HG03520 (cell line): Measurements from ENCODE around the gene CTRB2.
"Not testable (repeated sequence)": the region's sequence is repeated elsewhere in the genome, so short reads cannot be mapped to it uniquely, and the experiment has no call there.

Experiments used
- ATAC-seq: cut with Tn5 transposase; IDR thresholded peaks from one replicate; pipeline ENCODE4 v1.9.1; 2021; ENCODE audit warnings: mild to moderate bottlenecking, moderate library complexity; ENCODE audit not compliant: unreplicated experiment

The CTRB2 gene

DNA sequence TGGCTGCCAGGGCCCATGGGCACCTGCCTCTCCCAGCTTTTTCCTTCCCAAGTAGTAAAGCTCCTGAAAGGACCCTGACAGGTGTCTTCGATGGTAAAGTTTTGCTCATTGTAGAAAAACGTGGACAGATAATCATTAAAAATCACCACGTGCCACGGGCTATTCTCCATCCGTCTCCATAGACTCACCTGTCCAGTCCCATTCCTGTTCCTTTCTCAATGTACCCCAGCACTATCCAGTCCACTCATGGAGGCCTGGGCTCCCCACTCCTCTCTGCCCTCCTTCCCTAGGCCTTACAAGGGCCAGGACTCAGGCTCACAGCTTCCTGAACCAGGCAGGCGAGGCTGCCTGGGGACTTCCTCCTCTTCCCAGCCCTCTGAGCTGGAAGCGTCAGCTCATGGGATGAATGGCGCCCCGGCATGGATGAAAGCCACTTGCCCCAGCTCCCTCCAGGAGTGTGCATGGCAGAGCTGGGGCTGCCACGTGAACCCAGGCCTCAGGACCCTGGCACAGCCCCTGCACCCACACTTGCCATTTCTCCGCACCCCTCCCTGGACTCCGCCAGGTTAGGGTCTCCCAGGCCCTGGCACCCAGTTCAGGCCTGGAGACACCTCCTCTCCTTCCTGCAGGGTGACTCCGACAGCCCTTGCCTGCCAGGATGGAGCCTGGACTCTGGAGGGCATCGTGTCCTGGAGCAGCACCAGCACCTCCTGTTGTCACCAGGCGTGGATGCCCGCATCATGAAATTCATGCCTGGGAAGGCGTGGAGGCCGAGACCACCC lies 20.6 kb upstream of the CTRB2 start:
- ATAC-seq: no peak

DNA sequence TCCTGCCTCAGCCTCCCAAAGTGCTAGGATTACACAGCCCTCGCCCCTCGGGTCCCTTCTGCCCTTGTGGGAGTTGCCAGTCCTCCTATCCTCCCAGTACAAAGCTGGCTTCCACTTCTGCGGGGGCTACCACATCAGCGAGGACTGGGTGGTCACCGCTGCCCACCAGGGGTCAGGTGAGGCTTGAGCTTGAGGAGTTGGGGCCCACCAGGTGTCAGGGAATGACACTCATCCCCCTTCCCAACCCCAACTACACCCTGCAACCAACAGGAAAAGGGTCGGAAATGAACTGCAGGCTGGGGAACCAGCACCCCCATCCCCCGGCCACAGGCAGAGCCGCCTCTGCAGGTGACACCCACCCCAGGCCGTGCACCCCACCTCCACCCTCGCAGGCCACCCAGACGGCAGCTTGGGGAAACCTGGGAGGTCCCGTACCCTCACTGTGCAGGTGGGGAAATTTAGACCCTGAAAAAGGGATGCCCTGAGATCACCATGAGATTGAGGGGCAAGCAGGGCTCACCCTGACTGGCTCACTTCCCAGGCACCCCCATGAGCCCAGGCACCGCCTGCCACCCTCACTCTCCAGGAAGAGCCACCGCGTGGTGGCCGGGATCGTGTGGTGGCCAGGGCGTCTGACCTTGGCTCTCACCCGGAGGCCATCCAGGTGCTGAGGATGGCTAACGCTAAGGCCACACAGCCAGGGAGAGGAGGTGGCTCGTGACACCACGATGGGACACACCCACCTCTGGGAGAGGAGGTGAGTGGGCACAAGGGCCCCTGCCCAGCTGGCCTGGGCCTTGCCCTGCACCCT lies 19.8 kb upstream of the CTRB2 start:
- no peak for ATAC-seq

DNA sequence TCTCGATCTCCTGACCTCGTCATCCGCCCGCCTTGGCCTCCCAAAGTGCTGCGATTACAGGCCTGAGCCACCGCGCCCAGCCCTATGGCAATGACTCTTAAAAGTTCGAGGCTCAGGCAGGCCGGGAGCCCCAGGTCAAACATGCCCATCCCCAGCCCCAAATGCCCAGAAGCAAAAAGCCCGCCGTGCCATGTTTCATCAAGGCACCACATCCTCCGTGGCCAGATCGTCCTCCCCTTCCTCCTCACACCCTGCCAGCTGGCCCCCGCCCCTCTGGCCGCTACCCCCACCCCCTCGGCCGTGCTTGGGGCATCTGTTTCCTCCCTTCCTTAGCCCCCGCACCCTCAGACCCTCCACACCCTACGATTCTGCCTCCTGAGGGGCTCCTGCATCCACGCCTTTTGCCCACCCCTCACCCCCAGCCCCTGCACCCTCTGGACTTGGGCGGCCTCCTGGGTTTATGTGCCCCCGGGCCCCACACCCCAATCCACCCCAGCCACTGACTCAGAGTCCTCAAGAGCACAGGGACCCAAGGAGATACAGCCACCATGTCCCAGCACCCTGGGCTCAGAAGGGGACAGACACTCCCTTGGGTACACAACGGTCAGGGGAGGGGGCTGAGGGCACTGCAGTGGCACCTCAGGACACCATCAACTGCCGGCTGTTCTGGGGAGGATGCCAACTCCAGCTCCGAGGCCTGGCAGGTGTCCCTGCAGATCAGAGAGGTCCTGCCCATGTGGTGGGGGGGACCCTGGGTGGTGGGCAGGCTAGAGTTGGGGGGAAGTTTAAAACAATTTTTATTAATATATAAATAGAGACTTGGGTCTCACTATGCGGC lies 18.9 kb upstream of the CTRB2 start:
- ATAC-seq: no peak

DNA sequence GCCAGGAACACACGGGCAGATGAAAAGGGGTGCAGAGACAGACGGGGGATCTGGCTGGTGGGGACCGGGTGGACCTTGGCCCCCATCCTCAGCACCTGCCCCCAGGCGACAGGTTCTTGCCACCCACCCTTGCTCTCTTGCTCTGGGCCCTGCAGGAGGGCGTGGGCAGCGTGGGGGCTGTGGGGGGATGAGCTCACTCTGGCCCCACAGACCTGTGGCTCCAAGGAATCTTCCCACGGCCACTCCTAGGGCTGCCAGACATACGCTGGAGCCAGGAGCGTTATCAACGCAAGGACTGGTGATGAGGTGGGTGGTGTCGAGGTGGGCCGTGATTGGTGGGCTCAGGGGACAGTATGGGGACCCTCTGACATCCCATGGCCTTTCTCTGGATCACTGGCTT lies 18.1 kb upstream of the CTRB2 start:
- no peak for ATAC-seq

DNA sequence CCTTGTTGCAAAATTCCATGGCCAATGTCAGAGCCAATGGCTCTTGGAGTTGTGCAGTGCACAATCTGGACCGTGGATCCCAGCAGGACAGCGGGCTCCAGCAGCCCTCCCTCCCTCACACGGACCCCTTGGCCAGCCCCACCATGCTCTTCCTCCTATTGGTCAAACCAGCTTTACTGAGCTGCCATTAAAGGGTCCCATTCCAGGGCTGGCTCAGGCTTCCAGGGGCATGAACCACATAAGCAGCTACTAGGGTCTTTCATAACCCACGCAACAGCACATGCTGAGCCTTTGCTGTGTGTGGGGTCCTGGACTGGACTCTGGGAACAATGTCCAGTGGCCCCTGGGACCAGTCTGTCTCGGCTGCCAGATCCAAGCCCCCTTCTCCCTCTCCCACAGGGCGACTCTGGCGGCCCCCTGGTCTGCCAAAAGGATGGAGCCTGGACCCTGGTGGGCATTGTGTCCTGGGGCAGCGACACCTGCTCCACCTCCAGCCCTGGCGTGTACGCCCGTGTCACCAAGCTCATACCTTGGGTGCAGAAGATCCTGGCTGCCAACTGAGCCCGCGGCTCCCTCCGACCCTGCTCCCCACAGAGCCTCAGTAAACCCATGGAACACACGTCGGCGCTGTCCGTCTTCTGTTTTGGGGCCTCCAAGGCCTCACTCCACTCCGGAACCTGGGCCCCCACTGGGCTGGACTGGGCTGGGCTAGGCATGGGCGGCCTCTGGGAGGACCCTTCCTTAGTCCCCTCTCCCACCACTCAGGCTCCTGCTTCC lies 17.5 kb upstream of the CTRB2 start:
- no peak for ATAC-seq

DNA sequence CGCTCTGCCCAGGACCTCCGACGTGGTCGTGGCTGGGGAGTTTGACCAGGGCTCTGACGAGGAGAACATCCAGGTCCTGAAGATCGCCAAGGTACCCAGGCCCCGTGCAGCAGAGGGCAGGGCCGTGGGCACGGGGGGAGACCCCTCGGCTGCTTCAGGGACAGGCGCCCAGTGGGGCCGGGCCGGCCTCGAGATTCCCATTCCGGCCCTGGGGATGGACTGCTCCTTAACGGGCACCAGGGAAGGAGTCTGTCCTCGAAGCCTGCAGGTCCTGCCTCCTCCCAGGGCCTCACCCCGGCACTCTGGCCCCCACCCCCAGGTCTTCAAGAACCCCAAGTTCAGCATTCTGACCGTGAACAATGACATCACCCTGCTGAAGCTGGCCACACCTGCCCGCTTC lies 16.2 kb upstream of the CTRB2 start:
- ATAC-seq: not testable (repeated sequence)

DNA sequence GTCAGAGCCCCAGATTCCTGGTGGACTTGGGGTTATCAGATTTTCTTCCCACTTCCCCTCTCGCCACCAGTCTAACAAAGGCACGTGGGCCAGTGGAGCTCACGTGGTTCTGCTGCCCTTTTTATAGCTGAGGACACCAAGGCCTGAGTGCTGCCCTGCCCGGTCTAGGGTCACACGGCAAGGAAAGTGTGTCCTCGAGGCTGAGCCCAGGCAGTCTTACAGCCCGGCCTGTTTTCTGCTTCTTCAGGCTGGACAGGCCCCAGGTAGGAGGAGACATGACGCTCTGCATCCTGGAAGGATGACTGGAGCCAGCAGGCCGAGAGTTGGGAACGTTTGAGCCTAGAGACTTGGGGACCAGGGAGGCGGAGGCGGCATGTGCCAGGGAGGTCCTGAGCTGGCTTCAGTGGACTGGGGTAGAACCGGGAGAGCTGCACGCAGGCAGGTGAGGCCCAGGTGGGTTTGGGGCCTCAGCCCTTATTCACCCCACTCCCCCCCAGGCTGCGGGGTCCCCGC lies 15.4 kb upstream of the CTRB2 start:
- ATAC-seq: no peak

DNA sequence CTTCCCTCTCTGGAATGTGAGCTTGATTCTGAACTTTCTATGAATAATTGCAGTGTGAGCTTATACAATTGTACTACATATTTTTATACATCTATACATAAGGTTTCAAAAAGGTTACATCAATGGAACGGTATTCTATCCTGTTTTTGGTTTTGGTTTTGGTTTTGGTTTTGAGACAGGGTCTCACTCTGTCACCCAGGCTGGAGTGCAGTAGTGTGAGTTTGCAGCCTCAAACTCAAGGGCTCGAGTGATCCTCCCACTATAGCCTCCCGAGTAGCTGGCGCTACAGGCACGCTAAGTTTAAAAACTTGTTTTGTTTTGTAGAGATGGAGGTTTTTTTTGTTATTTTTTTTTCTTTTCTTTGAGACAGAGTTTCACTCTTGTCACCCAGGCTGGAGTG lies 12.9 kb upstream of the CTRB2 start:
- no peak for ATAC-seq

DNA sequence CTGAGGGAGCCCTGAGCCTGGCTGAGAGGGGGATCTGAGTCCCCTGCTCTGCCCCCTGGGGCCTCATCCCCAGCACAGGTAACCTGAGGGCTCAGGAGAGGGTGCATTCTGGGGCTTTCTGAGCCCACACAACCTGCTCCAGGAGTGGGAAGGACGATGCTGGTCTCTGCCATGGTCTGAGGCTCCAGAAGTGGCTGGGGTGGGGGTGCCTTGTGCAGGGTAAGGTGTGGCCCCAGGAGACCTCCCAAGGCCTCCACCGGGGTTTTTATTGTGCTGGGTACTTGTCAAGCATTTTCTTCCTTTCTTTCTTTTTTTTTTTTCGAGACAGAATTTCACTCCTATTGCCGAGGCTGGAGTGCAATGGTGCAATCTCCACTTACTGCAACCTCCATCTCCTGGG lies 12.1 kb upstream of the CTRB2 start:
- no peak for ATAC-seq

DNA sequence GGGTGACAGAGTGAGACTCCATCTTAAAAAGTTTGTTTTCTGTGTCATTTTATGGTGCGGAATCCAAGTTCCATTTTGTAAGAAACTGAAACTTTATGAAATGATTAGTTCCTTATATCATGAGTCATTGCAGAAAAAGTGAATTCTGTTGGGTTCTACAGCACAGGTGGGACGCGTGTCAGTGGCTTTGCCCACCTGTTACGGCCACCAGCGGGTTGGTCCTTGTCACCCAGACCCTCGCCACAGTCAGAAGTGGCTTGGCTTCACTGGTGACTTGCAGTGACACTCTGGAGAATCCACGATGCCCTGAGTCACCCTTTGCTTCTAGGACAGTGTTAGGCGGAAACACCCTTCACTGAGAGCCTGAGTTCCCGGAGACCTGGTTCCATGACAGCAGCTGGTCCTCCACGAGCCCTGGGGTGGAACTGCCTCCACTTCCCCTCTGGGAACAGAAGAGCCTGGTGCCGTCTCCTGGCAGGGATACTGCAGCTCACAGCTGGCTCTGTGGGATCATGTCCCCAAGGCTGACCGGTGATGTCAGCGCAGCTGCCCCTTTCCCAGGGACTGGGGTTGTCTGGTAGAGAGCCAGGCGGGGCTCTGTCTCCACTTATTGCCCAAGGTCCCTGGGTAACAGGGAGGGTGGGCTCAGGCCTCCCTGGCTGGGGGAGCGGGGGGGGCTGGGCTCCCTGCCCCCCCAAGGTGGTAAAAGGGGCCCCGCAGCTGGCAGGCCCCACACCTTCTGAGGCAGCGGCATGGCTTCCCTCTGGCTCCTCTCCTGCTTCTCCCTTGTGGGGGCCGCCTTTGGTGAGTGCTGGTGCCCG lies 11.5 kb upstream of the CTRB2 start, which contains the start of gene CTRB1:
CTRB1 (plus strand) TSS at position 733 of the 821 bp plus-strand sequence; CDS start at position 753, 20 bp downstream.
- peak; percentile 62 for ATAC-seq

DNA sequence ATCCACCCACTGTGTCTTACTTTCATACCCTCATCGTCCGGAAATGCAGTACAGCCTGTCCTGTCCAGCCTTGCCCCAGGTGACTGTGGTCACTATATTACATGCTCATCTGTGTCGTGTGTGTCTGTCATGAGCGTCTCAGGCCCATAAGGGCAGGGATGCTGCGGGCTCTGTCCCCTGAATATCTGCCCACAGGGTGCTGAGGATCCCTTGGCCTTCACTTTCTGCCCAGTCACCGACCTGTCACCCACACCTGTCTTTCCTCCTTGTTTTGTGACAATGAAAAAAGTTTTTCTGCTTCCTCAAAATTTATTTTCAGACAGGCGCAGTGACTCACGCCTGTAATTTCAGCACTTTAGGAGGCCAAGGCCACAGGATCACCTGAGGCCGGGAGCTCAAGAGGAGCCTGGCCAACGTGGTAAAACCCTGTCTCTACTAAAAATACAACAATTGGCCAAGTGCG lies 10.5 kb upstream of the CTRB2 start:
- ATAC-seq: no peak

DNA sequence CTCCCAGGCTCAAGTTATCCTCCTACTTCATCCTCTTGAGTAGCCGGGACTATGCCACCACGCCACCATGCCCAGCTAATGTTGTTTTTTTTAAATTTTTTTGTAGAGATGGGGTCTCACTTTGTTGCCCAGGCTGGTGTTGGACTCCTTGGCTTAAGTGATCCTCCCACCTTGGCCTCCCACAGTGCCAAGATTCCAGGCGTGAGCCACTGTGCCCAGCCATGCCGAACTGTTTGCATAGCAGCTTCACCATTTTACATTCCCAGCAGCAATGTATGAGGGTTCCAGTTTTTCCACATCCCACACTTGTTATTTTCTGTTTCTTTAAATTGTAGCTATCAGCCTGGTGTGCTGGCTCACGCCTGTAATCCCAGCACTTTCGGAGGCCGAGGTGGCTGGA lies 9.6 kb upstream of the CTRB2 start:
- ATAC-seq: no peak

DNA sequence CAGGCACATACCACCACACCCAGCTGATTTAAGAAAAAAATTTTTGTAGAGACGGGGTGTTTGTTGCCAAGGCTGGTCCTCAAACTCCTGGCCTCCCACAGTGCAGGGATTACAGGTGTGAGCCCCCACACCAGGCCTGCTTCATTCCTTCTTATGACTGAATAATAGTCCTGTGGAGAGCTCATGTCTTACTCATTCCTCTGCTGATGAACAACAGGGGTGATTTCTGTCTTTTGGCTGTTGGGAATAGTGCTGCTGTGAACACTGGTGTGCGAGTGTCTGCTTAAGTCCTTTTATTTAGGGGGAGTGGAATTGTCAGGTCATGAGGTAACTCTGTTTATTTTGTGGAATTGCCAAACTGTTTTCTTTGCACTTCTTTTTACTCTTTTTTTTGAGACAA lies 9.2 kb upstream of the CTRB2 start:
- no peak for ATAC-seq

DNA sequence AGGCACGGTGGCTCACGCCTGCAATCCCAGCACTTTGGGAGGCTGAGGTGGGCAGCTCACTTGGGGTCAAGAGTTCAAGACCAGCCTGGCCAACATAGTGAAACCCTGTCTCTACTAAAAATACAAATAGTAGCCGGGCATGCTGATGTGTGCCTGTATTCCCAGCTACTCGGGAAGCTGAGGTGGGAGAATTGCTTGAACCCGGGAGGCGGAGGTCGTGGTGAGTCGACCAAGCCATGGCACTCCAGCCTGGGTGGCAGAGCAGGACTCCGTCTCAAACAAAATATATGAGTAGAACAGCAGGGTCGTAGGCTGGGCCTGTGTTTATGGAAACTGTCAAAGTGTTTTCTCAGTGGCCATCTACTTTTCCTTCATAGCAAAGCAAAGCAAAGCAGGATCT lies 4.3 kb upstream of the CTRB2 start:
- ATAC-seq: not testable (repeated sequence)

DNA sequence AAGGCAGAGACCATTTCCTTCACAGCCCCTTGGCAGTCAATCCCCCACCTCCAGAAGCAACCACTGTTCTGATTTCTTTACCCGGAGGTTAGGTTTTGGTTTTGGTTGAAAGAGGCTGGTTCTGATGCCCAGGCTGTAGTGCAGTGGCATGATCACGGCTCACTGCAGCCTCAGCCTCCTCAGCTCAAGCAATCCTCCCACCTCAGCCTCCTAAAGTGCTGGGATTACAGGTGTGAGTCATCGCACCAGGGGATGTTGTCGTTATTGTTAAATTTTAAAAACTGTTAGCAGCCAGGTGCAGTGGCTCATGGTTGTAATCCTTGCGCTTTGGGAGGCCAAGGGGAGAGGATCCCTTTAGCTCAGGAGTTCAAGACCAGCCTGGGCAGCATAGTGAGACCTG lies 3.0 kb upstream of the CTRB2 start:
- ATAC-seq: no peak

DNA sequence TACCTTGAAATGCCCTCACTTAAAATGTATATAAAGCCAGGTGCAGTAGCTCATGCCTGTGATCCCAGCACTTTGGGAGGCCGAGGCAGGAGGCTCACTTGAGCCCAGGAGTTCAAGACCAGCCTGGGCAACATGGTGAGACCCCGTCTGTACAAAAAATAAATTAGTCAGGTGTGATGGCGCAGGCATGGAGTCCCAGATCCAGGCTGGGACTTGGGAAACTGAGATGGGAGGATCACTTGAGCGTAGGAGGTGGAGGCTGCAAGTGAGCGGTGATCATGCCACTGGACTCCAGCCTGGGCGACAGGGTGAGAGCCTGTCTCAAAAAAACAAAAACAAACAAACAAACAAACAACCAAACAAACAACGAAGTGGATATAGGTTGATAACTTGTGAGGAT lies 2.6 kb upstream of the CTRB2 start:
- not testable (repeated sequence) for ATAC-seq

DNA sequence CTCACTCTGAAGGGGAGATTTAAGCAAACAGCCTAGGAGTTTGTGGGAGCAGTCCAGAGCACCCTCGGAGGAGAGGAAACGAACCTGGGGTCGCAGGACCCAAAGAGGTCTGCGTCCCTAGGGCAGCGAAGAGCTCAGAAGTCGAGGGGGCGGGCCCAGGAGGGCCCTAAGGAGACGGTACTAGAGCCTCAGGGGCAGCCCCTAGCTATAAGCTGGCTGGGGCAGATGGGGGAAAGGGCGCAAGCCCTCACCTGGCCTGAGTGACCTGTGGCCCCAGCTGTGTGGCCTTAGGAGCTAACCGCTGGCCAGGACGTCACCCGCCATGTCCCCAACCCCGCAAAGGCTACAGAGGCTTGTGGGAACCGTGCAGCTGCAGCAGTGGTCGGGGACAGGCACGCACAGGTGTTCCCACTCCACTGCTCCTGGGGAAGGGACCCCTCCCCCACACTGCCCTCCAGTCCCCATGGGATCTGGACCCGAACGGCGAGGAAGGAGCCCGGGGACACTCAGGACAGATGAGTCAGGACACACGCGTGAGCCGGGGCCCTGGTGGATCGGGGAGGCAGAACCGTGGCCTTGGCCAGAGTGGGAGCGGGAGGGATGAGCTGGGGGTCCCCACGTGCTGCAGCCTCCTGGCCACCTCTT lies 2.0 kb upstream of the CTRB2 start:
- ATAC-seq: no peak

DNA sequence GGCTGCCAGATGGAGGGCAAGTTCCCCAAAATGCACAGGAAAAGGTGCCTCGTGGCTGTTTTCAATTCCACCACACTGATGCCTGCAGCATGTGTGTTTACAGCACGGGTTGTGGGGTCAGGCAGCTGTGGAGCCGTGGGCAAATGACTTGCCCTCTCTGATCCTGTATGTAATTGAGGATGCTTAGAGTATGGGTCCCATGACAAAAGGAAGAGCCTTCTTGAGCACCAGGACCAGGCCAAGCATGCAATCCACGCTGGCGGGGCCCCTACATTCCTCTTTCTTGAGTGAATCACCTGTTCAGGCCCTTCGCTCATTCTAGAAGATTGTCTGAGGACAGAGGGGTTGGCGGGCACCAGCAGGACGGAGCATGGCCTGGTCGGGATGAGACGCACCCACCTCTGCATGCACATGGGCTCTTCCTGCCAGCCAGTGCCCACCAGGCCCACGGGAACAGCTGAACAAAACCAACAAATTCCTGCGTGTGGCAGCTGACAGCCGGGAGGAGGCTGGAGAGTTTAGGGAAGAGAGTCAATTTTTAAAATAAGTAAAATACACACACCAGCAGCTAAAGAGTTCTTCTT lies 1.4 kb upstream of the CTRB2 start:
- ATAC-seq: no peak

DNA sequence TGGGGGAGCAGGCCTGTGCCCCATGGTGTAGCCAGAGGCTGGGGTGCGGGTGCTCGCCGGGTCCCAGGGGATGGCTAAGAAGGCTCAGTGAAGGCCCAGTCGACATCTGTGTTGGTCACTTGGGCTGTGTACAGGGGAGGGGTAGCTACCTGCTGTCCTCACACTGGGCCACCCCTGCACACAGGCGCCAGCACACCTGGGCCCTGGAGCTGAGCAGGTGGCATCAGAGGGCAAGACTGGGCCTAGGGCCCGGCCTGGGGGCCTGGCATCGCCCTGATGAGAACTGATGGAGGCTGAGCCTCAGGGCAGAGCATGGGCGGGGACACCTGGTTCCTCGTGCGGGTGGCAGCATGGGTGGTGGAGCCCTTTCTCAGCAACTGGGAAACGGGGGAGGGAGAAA lies 870 bp upstream of the CTRB2 start:
- ATAC-seq: no peak
